Measurements from ENCODE around the gene TET1.

Gene TET1

DNA sequence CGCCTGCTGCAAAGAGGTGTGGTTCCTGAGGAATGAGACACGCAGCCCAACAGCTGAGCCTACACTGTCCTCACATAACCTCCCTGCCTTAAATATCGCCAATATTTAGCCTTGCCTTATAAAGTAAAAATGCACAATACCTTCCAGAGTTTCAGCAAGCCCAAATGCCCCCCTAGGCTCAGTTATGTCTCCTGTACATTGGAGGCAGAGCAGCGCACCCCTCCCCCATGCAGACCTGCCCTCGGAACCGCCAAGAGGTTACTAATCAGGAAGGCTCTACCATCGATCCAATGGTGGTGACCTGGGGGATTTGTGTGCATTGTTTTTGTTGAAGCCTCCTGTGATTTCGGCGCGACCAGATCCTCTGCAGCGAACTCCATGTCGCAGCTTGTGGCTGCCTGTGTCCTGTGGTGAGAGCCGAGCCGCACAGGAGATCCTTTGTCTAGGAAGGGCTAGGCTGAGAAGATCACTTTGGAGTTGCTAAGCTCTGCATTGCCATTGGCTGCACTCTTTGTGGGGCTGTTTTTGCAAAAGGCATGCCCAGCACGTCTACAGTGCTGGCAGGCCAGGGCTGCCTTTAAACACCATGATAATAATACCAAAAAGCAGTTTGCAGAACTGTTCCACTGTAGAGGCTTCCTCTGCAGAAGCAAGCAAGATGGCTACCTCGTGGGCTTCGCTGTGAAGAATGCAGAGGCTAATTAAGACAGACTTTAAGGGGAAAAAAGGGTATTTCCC lies 40.1 kb downstream of the TET1 start:
- H3K4me2 ChIP-seq (ENCODE audit: low read depth, low read length, poor library complexity, severe bottlenecking) = peak overlapping the region; percentile 60
- no peaks in the 10 kb centered on the region for H3K27me3 ChIP-seq (ENCODE audit: low read length)
- peak overlapping the region; percentile 23 for H3K4me3 ChIP-seq (ENCODE audit: insufficient read depth, low read length, poor library complexity, severe bottlenecking)
- H3K36me3 ChIP-seq (ENCODE audit: low read length) = no peaks in the 10 kb centered on the region
- no peaks in the 10 kb centered on the region for H3F3A ChIP-seq (ENCODE audit: insufficient read depth)
- no peak overlapping the region for H3K27ac ChIP-seq (ENCODE audit: low read depth, low read length)
- H3K9me3 ChIP-seq (ENCODE audit: insufficient read depth, low read length) = no peaks in the 10 kb centered on the region
- no peaks in the 10 kb centered on the region for H3K9me2 ChIP-seq (replicated peaks; ENCODE audit: insufficient read depth, low read length)
- TF ChIP-seq, protein P1, sequence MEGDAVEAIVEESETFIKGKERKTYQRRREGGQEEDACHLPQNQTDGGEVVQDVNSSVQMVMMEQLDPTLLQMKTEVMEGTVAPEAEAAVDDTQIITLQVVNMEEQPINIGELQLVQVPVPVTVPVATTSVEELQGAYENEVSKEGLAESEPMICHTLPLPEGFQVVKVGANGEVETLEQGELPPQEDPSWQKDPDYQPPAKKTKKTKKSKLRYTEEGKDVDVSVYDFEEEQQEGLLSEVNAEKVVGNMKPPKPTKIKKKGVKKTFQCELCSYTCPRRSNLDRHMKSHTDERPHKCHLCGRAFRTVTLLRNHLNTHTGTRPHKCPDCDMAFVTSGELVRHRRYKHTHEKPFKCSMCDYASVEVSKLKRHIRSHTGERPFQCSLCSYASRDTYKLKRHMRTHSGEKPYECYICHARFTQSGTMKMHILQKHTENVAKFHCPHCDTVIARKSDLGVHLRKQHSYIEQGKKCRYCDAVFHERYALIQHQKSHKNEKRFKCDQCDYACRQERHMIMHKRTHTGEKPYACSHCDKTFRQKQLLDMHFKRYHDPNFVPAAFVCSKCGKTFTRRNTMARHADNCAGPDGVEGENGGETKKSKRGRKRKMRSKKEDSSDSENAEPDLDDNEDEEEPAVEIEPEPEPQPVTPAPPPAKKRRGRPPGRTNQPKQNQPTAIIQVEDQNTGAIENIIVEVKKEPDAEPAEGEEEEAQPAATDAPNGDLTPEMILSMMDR (IDR thresholded peaks at IDR 0.05; ENCODE audit: insufficient read depth, low read length, poor library complexity, severe bottlenecking) = no peak
- TF ChIP-seq EZH2phosphoT487 (conservative IDR thresholded peaks at IDR 0.05; ENCODE audit: low read length) = no peak
- no peaks in the 10 kb centered on the region for H3K79me2 ChIP-seq (ENCODE audit: insufficient read depth, low read length)
- H2AFZ ChIP-seq (ENCODE audit: low read depth, low read length, severe bottlenecking) = peak overlapping the region; percentile 71
- no peaks in the 10 kb centered on the region for H4K20me1 ChIP-seq (ENCODE audit: low read depth, low read length)
- H3K9ac ChIP-seq (ENCODE audit: low read length) = peak overlapping the region; percentile 34

DNA sequence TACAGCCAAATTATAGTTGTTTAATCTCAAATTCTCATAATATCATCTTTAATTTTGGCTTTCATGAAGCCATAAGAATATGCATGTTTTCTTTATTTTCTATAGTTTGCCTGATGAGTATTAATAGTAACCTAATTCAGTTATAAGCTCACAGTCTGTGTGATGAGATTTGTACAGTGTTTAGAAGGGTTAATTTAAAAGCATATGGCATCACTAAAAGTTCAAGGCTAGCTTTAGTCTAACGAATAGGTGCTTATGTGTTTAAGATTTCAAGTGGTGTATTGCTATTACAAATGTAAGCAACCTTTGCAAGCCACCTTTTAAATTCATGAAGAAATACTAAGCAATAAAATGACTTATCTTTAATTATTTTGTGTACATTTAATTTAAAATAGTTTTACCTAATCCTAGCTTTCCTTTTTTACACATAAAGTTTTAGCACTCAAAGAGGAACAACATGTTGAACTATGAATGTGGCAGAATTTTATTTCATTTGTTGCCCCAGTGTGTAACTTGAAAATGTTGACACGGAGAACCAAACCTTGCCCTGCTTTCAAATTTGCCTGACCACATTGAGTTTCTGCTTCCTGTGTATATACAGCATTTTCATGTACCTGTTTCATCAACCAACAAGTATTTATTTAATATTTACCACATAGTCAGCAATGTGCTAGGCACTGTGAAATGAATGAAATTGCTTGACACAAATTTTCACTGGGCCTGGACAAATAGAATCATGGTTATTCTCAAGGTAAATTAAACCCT lies 41.5 kb downstream of the TET1 start:
- Histone ChIP-seq H3K4me2 (ENCODE audit: low read depth, low read length, poor library complexity, severe bottlenecking) (peak overlapping the region; percentile 60), H3K36me3 (ENCODE audit: low read length) (no peaks in the 10 kb centered on the region), H3F3A (ENCODE audit: insufficient read depth) (no peaks in the 10 kb centered on the region), H3K27ac (ENCODE audit: low read depth, low read length) (no peak overlapping the region), H4K20me1 (ENCODE audit: low read depth, low read length) (no peaks in the 10 kb centered on the region), H3K4me3 (ENCODE audit: insufficient read depth, low read length, poor library complexity, severe bottlenecking) (no peak overlapping the region), H3K9ac (ENCODE audit: low read length) (no peak overlapping the region), H3K79me2 (ENCODE audit: insufficient read depth, low read length) (no peaks in the 10 kb centered on the region), H3K9me3 (ENCODE audit: insufficient read depth, low read length) (no peaks in the 10 kb centered on the region), H2AFZ (ENCODE audit: low read depth, low read length, severe bottlenecking) (no peak overlapping the region), H3K27me3 (ENCODE audit: low read length) (no peaks in the 10 kb centered on the region), H3K9me2 (replicated peaks; ENCODE audit: insufficient read depth, low read length) (no peaks in the 10 kb centered on the region)
- TF ChIP-seq, protein P1 (IDR thresholded peaks at IDR 0.05; ENCODE audit: insufficient read depth, low read length, poor library complexity, severe bottlenecking) = no peak
- TF ChIP-seq EZH2phosphoT487 (conservative IDR thresholded peaks at IDR 0.05; ENCODE audit: low read length) = no peak

DNA sequence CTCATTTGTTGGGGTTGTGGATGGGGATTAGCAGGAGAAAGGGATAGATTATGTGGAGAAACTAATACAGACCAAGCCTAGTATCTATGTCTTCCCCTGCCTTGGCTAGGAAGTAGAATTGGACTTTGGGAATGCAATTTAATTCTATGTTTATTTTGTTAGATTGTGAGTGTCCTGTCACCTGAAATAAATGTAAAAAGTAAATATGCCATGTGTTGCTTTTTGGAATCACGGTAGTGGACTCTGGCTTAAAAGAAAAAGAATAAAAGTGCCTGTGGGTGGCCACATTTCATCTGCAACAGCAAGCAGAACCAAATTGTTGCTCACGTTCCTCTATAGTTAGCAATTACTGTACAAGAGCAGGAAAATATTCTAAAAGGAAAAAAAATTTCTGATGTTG lies 42.3 kb downstream of the TET1 start:
- H3K79me2 ChIP-seq (ENCODE audit: insufficient read depth, low read length) = no peaks in the 10 kb centered on the region
- no peaks in the 10 kb centered on the region for H4K20me1 ChIP-seq (ENCODE audit: low read depth, low read length)
- H3K9me2 ChIP-seq (replicated peaks; ENCODE audit: insufficient read depth, low read length) = no peaks in the 10 kb centered on the region
- H3K36me3 ChIP-seq (ENCODE audit: low read length) = no peaks in the 10 kb centered on the region
- H3K4me3 ChIP-seq (ENCODE audit: insufficient read depth, low read length, poor library complexity, severe bottlenecking) = no peak overlapping the region
- H2AFZ ChIP-seq (ENCODE audit: low read depth, low read length, severe bottlenecking) = no peak overlapping the region
- no peak overlapping the region for H3K4me2 ChIP-seq (ENCODE audit: low read depth, low read length, poor library complexity, severe bottlenecking)
- no peaks in the 10 kb centered on the region for H3K27me3 ChIP-seq (ENCODE audit: low read length)
- H3K9ac ChIP-seq (ENCODE audit: low read length) = no peak overlapping the region
- H3F3A ChIP-seq (ENCODE audit: insufficient read depth) = no peaks in the 10 kb centered on the region
- H3K27ac ChIP-seq (ENCODE audit: low read depth, low read length) = no peak overlapping the region
- H3K9me3 ChIP-seq (ENCODE audit: insufficient read depth, low read length) = no peaks in the 10 kb centered on the region
- no peak for TF ChIP-seq EZH2phosphoT487 (conservative IDR thresholded peaks at IDR 0.05; ENCODE audit: low read length)
- TF ChIP-seq, protein P1 (IDR thresholded peaks at IDR 0.05; ENCODE audit: insufficient read depth, low read length, poor library complexity, severe bottlenecking) = no peak
